NCI-H2171 (cell line): ENCODE results near the gene ZFHX3.

Experiments used
- DNase-seq: peaks from one replicate; lab custom pipeline; 2025; lab: John Stamatoyannopoulos, UW

ZFHX3 gene

DNA sequence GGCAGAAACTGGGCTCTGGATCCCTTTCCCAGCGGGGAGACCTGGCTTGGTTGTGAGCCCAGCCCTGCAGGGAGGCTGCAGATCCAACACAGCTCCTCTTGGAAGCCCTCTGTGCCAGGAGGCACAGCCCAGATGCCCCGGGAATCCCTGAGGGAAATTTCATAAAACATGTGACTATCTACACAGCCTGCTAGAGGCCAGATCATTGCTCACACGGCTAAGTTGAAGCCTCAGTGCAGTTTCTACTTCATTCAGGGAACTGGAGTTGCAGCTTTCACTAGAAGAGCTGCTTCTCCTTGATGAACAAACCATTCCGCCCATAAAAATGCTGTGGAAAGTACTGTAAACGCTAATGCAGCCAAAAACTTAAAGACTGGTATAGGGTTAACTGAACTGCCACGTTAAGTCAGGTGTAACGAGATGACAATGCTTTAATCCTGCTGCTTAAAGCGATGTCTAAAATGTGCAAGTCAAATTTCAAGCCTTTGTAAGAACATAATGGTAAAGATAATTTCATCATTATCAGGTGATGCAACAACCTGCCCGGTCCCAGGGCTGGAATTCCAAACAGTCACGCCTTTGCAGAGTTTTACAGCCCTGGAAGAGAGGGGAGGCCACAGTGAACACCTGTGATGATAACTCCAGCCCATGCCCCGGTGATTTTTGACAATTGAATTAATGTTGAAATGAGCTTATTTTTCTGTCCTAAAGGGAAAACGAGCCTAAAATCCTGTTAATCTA lies 172.5 kb downstream of the ZFHX3 start:
- DNase-seq = peak; percentile 78

- no peak for DNase-seq
Observed at GRCh38 chr16:72873853-72874252, 174.1 kb downstream of the ZFHX3 start.

DNA sequence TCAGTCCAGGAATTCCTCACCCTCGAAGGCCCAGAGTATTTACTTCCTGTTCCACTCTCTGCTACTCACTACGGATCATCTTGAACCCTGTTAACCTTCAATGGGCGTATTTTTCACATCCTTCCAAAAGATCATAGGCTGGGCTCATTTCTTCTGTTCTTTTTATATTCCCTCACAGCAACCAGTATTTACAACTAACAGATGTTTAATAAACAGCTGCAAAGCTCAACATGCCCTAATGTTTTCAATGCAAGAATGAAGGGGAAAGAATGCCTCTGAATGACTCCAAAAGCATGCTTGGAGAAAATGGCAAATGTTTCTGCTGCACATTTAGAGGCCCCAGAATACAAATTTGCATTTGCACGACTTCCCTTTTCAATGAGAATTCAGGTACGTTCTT lies 174.9 kb downstream of the ZFHX3 start:
- DNase-seq = no peak

DNA sequence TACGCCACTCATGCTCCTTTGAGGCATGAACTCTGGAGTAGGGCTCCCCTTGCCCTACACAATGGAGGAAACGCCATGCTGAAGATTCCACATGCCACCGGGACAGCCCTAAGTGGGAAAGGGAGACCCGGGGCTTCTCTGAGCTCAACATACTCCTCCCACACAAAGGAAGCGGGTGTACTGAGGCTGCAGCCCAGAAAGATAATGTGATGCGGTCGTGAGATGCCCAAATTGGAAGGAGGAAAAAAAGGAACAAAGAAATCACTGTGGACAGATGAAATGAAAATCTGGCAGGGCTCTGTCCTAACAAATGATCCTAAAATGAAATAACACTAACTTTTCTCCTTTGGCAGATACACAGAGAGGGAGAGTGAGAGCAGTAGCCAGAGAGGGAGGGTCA lies 182.1 kb downstream of the ZFHX3 start:
- no peak for DNase-seq

GRCh38 chr16:72865258-72865657 lies 182.7 kb downstream of the ZFHX3 start:
- DNase-seq = no peak

DNA sequence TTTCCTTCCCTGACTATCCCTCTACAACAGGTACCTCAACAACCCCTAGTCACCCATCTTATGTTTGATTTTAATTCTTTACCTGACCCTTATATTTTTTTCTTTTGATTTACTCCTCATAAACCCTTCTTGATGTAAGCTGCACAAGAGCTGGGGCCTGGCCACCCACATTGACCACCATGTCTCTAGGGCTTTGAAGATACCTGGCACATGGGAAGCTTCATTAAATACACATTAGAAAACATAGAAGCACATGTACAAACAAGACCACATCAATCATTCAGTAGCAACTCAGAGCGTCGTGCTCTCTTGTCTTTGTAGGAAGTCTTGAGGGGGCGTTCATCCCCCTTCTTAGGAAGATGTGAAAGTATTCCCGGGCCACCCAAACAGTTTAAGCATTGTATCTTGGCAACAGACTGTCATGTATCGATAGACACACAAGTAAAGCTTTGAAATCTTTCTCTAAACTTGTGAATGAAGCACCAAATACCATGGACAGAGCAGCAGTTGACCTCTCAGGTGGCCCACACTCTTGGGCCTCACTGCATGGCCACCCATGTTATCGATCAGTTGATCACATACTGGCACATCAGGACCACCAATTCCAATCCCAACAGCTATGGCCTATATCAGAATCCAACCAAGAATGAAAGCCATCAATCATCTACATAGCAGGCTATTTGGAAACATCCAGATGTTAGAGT lies 183.6 kb downstream of the ZFHX3 start:
- no peak for DNase-seq

- no peak for DNase-seq
Observed at GRCh38 chr16:72862090-72862489, 185.8 kb downstream of the ZFHX3 start.

- peak; percentile 15 for DNase-seq
Observed at GRCh38 chr16:72860726-72861562, 187.0 kb downstream of the ZFHX3 start.

DNA sequence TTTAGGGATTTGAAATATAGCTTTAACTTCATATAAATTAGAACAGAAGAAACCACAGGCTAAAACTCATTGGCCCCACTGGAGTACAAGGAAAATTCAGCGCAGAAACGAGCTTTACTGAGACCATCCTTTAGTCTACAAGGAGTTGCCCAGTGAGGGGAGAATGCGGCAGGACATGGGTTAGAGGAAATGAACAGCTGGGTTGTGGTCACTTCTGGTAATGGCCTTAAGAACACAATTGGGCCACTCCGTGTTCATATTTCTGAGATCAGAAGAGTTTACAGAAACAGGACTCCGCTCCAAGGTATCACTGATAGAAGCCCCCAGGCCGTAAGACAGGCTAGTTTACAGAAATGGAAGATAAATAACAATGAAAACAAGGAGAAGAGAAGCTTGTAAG lies 188.3 kb downstream of the ZFHX3 start:
- no peak for DNase-seq

- DNase-seq = no peak
Observed at GRCh38 chr16:72858665-72859493, 189.0 kb downstream of the ZFHX3 start.

DNA sequence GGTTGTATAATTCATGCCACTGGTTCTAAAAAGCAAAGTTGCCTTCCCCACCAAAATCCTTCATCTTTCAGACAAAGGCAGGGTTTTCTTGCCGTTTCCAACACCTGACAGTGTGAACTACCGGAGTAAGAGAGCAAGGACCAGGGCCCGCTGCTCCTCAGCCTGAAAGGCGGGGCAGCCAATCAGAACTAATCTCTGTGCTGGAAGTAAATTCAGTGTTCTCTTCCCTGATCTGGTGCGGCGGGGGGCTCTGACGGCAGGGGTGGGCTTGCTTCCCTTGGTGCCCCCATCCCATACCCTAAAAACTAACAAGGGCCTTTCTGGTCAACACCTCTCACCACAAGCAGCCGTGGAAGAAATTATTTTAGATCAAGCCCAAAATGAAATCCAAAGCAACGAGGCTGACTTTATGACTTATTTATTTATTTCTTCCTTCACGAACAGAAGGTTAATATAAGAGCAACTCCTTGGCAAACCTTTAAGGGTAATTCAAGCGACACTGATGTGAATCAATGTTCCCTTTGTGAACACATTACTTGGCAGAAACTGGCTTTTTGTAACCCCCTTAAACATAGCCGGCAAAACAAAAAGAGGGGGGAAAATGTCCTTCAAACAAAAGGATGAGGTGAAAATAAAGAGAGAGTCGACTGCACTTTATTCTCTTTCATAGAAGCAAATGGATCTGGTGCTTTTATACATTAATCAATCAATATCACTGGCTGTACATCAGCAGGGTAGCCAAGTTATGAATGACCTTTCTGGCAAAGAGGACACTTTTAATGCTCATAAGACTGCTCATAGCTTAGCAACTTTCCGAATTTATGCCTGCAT lies 189.9 kb downstream of the ZFHX3 start:
- no peak for DNase-seq

DNA sequence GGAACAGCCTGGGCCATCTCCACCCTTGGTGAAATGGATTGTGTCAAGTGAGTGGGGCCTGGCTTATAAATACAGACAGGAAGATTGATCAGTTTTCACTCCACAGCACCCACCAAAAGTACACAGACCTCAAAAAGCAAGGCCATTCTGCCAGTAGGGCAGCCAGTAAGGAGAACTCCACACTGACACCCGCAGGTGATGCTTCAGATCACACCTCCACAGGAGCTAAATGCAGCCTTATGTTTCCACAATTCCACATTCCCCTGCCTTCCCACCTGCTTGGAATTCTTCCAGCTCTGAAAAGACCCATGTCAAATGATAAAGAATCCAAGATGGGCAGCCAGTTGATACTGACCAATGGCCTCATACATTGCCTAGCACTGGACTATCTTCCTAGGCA lies 191.1 kb downstream of the ZFHX3 start:
- no peak for DNase-seq

DNA sequence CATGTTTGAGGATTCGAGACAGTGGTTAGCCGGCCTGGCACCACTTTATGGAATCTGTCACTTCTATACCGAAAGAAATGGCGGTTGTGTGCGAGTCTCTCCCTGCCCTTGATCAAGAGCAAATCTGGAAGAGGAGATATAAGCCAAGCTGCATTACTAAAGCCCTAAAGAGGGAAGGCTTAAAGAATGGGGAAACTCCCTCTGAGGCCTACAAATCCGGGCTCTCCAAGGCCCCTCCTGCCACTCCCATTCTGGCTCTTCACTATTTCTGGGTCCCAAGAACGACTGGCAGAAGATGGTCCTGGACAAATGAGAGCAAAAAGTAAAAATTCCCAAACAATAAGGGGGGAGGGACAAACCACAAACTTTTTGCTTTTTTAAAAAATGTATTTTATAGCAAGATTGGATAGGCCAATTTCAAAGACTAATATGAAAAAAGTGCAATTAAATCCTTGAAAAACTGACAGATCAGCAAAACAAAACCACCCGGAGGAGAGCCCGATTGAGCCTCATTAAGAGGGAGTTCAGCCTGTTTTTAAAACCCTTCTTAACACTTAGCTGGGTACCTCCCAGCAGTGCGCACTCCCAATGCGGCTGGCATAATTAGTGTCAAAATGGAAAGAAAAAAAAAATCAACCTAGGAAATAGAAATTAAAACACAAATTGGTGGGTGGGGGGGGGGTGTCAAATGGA lies 193.5 kb downstream of the ZFHX3 start:
- no peak for DNase-seq

DNA sequence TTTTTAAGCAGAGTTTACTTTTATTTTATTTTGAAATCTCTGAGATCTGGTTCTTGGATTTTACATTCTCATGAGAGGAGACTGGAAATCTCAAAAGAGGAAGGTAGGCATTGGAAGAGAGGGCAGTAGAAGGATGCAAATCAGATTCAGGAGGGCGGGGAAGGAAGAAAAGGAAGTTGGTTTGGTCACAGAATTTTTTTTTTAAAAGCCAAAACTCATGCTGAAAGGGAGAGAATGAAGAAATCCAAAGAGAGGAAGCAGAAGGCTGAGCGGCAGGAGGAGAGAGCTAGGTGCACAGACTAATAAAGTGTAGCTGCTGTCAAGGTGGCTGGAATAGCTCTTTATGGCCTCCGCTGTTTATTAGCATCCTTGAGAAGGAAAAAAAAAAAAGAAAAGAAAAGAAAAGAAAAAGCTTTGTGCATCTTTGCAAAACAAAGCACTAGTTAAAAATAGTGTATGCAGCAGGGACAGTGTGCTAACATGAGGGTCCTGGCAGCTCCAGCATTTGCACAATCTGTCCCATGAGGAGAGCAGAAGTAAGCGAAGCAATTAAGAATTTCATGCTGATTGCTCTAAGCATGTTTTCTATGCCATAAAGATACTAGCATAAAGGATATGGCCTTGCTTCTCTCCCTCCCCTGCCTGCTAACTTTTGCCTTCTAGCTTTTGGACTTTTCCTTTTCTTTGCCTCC lies 194.2 kb downstream of the ZFHX3 start:
- DNase-seq = no peak

DNA sequence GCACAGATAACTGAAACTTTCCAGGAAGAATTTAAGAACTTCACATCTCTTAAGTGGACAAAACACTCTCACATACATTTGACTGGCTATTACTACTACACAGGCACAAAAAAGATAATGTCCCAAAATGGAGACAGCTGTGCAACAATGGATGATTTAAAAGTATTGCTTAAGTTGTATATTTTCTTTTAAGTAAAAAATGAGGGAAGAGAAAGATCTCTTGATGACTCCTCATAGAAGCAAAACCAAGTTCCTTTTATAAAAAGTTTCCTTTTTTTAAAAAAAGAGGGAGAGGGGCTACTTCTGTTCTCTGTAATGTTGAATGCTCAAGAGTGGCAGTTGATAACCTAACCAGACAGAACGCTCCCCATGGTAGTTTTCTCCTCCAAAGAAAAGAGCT lies 195.5 kb downstream of the ZFHX3 start:
- no peak for DNase-seq

DNA sequence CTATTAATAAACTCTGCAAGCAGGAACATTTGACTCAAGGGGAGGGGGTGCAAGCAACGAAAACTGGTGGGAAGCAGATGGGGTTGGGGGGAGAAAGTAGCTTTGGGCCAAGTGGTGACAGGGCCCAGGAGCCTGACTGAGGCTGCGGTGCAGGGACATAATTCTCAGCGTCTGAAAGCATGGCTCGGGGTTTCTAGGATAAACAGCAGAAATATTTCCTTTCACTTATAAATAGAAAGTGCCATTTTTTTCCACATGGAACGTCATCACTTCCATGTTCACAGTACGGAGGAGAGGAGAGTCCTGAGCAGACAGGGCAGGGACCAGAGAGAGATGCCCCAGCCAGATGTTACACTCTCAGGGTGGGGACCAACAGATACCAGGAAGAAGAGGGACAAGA lies 197.1 kb downstream of the ZFHX3 start:
- DNase-seq = no peak

DNA sequence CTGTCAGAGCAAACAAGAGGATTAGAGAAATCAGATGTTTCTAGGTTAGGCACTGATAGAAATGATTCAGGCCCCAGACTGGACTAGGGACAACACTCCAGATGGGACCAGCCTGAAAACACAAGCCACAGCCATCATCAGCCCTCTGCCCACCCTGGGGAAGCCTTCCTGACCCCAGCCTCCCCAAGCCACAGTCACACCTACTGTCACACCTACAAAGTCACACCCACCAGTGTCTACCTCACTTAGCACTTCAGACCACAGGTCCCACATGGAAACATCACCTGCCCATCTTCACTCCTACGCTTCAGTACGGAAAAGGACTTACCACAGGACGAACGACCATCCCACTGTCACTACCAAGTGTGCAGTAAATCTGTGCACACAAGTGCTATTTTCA lies 197.9 kb downstream of the ZFHX3 start:
- DNase-seq = no peak

- DNase-seq = peak; percentile 80
Observed at GRCh38 chr16:72848759-72849664, 198.9 kb downstream of the ZFHX3 start.

GRCh38 chr16:72848028-72848400 lies 199.9 kb downstream of the ZFHX3 start:
- no peak for DNase-seq
